HG03066 (cell line): ENCODE results near the gene TPK1.
A peak's percentile ranks its signal among the peaks of the same experiment; 100 is the strongest.
"Not testable (repeated sequence)": the region's sequence is repeated elsewhere in the genome, so short reads cannot be mapped to it uniquely, and the experiment has no call there.

ENCODE experiments used
- ATAC-seq: cut with Tn5 transposase; IDR thresholded peaks from one replicate; pipeline ENCODE4 v1.9.1; 2021; ENCODE audit warnings: low read depth; ENCODE audit not compliant: unreplicated experiment

TPK1 gene

GRCh38 chr7:144730224-144730623 lies 105.6 kb downstream of the TPK1 start:
- no peak for ATAC-seq

DNA sequence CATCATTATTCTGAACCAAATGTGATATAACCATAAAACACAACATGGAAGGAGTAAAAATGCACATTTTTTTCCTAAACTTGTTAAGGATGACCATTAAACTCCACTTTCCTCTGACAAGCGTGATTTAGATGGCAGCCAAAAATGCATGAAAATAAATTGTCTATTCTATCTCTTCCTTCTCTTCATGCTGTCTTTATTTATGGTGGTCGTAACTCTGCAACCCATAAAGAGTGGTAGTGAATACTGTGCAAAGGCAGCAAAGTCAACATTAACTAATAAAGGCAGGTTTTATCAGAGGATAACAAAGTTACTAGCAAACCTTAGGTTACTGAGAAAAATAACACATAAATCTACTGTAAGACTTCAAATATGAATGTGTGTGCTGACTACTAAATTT lies 106.6 kb downstream of the TPK1 start:
- no peak for ATAC-seq

DNA sequence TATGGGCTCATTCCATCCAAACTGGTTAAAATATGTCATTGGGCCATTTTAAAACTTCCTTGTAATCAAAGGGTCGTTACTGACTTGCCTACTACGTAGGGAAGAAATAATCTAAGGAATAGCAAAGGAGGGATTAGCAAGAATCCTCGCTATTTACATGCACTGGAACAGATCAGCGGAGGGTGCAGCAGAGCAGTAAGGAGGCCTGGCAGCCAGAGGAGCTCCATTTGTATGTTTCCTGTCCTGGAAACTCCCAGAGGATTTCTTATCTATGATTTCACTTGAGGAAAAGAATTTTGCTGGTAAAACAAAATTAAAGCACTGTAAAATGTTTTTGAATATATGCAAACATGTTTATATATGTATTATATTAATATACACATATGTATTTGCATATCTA lies 107.3 kb downstream of the TPK1 start:
- ATAC-seq = no peak

DNA sequence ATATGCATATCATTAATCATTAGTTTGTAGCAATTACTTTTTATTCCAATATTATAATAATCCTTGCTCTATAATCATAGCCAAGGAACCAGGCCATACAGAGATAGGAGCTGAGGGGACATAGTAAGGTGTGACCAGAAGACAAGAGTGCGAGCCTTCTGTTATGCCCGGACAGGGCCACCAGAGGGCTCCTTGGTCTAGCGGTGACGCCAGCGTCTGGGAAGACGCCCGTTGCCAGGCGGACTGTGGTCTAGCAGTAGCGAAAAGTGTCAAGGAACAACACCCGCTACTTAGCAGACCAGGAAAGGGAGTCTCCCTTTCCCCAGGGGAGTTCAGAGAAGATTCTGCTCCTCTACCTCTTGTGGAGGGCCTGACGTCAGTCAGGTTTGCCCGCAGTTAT lies 109.0 kb downstream of the TPK1 start:
- ATAC-seq = not testable (repeated sequence)

- ATAC-seq = peak; percentile 98
Observed at GRCh38 chr7:144725070-144725469, 110.8 kb downstream of the TPK1 start.

- no peak for ATAC-seq
Observed at GRCh38 chr7:144723301-144723700, 112.6 kb downstream of the TPK1 start.

- no peak for ATAC-seq
Observed at GRCh38 chr7:144720710-144721109, 115.1 kb downstream of the TPK1 start.

- no peak for ATAC-seq
Observed at GRCh38 chr7:144720149-144720548, 115.7 kb downstream of the TPK1 start.

- ATAC-seq = no peak
Observed at GRCh38 chr7:144717720-144718119, 118.1 kb downstream of the TPK1 start.

DNA sequence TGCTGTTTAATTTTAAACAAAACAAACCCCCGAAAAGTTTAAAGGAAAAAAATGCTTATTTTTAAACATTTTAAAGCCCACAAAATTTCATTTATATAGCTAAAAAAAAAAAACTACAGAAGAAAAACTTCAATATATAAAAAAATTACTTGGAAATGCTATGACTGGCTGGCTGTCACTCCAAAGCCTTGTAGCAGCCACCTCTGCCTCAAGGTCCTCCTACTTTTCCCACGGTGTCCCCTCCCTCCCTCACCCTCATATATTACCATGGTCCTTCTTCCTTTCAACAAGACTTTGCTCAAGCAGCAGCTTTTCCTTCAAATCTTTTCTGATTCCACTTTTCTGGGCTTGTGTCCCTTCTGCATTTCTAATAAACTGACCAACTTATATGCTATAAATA lies 122.0 kb downstream of the TPK1 start:
- ATAC-seq = no peak

DNA sequence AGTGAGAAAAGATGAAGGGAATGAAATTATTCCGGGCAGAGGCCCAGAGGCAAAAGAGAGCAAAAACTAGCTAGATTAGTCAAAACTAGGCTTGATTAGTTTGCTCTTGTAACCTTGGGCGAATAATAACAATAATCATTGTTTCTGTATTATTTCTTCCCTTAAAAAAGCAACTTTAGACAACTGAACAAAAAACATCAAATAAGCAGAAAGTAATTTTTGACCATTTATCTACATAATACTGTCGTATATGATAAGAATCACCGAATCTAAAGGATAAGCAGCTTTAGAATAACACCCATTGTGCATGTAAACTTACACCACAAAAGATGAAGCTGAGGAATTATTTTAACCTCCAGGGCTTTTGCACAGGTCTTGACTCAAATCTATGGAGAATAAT lies 125.1 kb downstream of the TPK1 start:
- no peak for ATAC-seq

GRCh38 chr7:144709066-144709465 lies 126.8 kb downstream of the TPK1 start:
- ATAC-seq = no peak

DNA sequence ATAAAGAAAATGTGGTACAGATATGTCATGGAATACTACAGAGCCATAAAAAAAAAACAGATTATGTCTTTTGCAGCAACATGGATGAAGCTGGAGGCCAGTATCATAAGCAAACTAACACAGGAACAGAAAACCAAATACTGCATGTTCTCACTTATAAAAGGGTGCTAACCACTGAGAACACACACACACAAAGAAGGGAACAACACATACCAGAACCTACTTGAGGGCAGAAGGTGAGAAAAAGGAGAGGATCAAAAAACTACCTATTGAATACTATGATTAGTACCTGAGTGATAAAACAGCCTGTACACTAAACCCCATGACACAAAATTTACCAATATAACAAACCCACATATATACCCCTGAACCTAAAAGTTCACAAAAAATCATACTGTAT lies 144.6 kb downstream of the TPK1 start:
- no peak for ATAC-seq

DNA sequence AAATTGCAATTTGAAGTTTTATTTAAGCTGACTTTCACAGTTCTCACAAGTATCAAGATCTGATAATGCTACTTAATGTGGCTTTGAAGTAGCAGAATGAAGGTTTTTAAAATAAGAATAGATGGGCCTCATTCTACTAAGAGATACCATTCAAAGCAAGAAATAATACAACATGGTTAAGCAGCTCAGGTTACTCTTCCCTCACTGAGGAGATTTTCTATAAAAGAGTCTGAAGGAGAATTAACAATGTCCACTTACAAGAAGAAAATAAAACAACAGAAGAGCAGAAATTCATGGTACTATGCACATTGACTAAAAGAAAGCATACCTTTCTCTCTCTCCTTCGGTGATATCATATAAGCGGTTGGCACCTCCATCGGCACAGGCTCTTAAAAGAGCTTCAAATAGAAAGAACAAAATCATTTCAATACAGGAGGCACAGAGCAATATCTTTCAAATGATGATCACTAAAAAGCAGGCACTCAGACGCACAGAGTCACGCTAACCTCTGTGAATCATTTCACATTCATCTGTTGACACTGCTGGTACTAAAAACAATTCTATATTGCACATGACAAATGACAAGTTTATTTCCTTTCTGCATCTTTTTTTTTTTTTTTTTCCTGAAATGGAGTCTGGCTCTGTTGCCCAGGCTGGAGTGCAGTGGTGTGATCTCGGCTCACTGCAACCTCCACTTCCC lies 153.1 kb downstream of the TPK1 start:
- ATAC-seq = no peak

GRCh38 chr7:144676492-144676891 lies 159.4 kb downstream of the TPK1 start:
- no peak for ATAC-seq

DNA sequence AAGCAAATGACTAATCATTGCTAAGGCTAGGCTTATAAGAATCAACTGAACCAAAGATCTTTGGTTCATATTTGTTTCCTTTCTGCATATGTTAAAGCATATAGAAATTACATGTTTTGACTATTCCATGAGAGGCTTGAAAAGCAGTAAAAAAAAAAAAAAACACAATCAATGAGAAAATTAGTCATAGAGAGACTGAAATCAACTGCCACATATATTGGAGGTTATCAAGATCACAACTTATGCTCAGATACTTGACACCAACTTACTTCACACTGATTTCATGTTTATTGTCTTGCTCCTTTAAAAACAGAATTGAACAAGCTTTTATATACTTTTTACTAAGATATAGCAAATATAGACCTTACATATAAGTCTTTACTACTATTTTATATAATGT lies 161.3 kb downstream of the TPK1 start:
- no peak for ATAC-seq

DNA sequence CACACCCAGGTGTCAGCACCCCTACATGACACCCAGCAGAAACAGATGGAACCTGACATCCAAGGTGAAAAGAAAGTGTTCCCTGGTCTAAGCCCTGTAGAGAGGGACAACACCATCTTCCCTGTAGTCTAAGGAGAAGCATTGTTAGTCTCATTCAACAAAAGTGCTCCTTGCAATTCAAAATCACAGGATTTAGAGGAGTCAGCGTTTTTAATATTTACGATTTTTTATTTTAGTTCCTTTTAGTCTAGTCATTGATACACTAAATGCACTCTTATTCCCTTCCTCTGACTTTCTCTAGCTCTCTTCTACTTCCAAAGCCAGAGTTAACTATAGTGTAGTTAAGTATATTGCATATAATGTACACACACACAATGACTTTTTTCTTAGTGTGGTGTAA lies 163.0 kb downstream of the TPK1 start:
- ATAC-seq = no peak

DNA sequence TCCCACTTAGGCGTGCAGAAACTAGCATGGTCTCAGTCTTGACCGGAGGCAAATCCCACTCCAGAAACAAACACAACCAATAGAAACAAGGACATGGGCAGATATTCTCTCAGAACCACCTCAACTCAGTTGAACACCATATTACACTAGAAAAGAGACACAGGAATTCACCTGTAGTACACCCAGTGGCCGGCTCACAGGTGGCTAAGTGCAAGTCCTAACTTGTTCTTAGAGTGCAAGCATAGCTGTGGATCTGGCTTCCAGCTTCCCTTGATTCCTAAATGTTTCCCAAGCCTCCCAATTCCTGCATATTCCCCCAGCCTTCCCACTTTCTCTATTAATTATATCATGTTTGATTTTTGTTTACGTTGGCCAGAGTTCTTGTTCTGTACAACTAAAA lies 164.4 kb downstream of the TPK1 start:
- ATAC-seq = no peak

- ATAC-seq = no peak
Observed at GRCh38 chr7:144670218-144670617, 165.6 kb downstream of the TPK1 start.

GRCh38 chr7:144668503-144668902 lies 167.3 kb downstream of the TPK1 start:
- ATAC-seq = no peak

DNA sequence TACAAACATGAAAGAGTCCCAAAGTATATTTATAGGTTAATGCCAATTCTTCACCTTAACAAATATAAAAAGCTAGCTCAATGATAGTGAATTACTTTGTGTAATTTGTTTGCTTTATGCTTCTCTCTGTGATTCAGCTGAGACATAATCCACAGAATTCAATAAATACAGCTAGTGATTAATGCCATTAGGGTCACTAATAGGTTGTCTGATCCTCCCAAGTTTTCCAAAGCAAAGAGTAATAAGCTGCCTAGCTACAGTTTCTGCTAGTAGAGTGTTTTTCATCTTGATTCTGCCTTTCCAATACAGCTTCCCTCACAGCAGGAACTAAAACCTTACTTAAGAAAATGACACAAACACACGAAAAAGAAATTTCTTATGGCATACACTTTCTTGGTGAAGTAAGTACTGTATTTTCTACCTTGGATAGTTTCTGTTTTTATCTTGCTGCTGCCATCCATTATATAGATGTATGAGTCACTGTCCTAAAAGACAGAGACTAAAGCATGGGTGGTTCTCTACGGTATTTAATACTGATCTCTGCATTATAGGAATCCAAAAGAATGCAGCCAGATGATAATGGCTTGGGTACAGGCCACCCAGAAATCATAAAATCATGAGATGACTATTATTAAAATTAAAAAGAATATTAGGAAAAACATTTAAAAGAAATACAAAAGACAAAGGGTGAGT lies 170.0 kb downstream of the TPK1 start:
- no peak for ATAC-seq

DNA sequence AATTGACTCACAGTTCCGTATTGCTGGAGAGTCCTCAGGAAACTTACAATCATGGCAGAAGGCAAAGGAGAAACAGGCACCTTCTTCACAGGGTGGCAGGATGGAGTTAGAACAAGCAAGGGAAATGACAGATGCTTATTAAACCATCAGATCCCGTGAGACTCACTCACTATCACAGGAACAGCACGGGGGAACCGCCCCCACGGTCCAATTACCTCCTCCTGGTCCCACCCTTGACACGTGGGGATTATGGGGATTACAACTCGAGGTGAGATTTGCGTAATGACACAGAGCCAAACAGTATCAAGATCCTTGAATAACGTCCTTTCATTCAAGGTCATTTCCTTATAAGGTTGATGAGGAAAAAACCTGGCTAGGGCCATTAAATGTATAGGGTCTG lies 176.6 kb downstream of the TPK1 start:
- ATAC-seq = no peak
